Measurements from ENCODE around the gene GDPGP1.

DNA sequence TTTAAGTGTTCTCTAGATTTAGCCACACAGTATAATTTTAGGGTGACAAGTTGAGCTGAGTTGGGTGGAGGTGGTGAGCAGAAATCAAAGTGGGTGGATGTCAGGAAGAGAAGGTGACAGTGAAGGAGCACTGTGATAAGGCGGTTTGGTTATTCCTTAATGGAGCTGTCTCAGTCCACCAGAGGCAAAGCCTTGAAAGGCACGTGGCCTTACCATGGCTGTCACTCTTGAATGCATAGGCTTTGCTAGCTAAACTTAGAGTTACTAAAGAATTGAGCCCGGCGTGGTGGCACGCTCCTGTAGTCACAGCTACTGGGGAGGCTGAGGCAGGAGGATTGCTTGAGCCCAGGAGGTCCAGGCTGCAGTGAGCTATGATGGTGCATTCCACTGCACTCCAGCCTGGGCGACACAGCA, 14.8 kb downstream of the GDPGP1 start:
- no peak for TF ChIP-seq CTCF (IDR thresholded peaks at IDR 0.05 in 2 of 3, conservative IDR thresholded peaks at IDR 0.05 in 1 of 3; ENCODE audit: control insufficient read depth in 2 of 3, extremely low read depth in 1 of 3, insufficient read depth in 1 of 3, low read depth in 3 of 3, low read length in 3 of 3)
- no peak for TF ChIP-seq GABPA (IDR thresholded peaks at IDR 0.05; ENCODE audit: low read depth)
- TF ChIP-seq CHD1 (IDR thresholded peaks at IDR 0.05; ENCODE audit: low read depth, low read length), result no peak
- TF ChIP-seq EZH2 (IDR thresholded peaks at IDR 0.05; ENCODE audit: borderline replicate concordance, control insufficient read depth, low read depth, low read length), result no peak
- no peak for TF ChIP-seq ZNF274 (IDR thresholded peaks at IDR 0.05; ENCODE audit: insufficient read depth, insufficient read length)
- no peak for TF ChIP-seq HDGF (IDR thresholded peaks at IDR 0.05)
- TF ChIP-seq RAD21 (IDR thresholded peaks at IDR 0.05; ENCODE audit: insufficient read depth, low read depth, low read length), result no peak
- TF ChIP-seq POLR2AphosphoS5 (IDR thresholded peaks at IDR 0.05; ENCODE audit: low read length), result no peak
- TF ChIP-seq CHD4 (IDR thresholded peaks at IDR 0.05), result no peak
- no peak for TF ChIP-seq MTA2 (IDR thresholded peaks at IDR 0.05; ENCODE audit: low read depth)
- TF ChIP-seq HCFC1 (IDR thresholded peaks at IDR 0.05; ENCODE audit: low read length), result no peak
- TF ChIP-seq MXI1 (IDR thresholded peaks at IDR 0.05; ENCODE audit: low read depth, low read length), result no peak
- no peak for TF ChIP-seq POLR2A (IDR thresholded peaks at IDR 0.05; ENCODE audit: low read depth, low read length)
